COR-L47 (cell line): ENCODE data around the gene PSMD10.

ENCODE experiments used
- DNase-seq: peaks from one replicate; lab custom pipeline; 2025; lab: John Stamatoyannopoulos, UW

Gene PSMD10, protein sequence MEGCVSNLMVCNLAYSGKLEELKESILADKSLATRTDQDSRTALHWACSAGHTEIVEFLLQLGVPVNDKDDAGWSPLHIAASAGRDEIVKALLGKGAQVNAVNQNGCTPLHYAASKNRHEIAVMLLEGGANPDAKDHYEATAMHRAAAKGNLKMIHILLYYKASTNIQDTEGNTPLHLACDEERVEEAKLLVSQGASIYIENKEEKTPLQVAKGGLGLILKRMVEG

DNA sequence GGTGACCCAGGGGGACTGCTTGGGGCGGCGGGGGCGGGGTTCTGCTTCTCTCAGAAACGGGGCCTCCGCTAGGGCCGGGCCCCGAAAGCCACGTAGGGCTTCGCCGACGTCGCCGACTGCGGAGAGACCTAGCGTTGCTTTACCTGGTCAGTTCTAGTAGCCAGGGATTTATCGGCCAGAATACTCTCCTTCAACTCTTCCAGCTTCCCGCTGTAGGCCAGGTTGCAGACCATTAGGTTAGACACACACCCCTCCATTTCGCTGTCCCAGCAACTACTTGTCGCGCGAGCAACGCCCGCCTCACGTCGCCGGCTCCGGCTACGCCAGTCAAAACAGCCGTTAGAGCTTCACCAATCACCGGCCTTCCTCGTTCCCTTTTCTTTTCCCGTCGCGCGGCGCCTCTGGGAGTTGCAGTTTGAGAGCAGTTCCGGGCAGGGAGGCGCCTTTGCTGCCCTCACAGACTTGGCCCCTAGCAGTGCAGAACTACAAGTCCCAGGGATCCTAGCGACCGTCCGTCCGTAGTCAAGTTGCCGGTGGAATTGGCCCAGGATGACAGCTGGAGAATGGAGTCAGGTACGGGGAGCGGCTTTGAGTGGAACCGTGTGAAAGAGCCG is at the start of gene PSMD10, which contains the start of gene ATG4A:
Gene PSMD10, minus strand, starts transcription at position 279 of the 614 bp plus-strand sequence. Its CDS starts 22 bp downstream, at position 257.
Gene ATG4A, plus strand, starts transcription at position 515 of the 614 bp plus-strand sequence. Its CDS starts 49 bp downstream, at position 564.
- peak; percentile 81 for DNase-seq

DNA sequence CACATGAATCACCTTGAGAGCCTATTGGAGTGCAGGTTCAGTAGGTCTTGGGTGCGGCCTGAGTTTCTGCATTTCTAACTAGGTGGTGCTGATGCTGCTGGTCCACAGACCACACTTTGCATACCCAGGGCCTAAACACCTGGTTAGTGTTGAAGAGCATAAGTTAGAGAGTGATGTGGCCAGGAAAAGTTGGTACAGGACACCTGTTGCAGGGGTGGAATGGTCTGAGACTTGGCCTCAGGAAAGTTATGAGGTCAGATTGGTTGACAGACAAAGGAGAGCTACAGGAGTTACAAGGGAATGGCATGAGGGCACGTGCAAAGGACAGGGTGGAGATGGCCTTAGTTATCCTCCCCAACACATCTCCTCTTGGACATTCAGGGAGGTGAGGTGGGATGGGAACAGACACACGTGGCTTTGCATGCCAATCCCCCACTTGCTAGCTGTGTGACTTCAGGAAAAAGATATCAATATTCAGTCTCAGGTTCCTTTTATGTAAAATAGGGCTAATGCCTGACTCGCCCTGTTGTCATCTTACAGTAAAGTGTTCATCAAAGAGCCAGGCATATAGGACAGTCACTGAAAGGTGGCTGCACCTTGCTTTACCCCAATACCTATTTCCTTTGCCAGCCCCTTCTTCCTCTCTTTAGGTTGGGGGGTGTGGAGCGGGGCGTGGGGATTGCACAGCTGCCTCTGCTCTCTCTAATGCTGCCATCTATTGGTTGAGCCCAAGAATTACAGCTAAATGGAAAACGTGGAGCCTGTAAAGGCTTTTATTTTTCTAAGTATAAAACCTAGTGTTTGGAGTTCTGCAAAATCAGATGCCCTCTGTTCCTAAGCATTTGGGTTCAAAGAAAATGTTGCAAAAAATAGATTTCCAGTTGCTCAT is 47.7 kb upstream of the PSMD10 start:
- no peak for DNase-seq

DNA sequence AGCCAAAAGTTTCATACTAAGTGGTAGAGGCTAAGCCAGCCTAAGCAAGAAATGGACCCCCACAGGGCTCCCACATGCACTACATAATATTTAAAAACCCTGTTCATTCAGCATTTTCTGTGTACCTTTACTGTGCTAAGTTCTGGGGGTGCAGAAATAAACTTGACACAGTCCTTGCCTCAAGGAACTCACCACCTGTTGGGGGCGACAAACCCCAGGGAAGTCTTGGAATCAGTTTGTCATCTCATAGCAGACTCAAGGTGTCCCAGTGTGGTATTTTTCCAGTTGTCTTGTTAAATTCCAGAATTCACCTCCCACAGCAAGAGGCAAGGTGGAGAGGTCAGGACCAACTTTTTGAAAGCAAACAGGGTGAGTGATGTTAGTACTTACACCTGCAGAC is 43.4 kb upstream of the PSMD10 start:
- DNase-seq, result no peak

DNA sequence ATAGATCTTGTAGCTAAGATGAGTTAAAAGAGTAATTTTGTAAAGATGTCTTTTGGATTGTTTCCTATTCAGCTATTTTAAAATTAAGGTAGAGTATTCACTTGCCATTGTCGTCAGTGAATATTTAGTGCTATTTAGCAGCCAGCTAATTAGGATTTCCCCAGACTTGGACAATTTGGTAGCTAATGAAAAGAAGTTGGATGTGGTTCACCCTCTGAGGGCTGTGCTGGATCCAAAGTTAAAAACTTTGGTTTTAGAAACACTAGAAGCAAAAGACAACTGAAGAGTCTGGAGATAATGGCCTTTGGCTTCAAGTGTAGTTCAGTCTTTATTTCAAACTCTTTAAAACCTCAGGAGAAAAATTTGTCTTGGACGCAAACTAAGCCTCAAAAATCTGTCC is 41.5 kb upstream of the PSMD10 start:
- no peak for DNase-seq

DNA sequence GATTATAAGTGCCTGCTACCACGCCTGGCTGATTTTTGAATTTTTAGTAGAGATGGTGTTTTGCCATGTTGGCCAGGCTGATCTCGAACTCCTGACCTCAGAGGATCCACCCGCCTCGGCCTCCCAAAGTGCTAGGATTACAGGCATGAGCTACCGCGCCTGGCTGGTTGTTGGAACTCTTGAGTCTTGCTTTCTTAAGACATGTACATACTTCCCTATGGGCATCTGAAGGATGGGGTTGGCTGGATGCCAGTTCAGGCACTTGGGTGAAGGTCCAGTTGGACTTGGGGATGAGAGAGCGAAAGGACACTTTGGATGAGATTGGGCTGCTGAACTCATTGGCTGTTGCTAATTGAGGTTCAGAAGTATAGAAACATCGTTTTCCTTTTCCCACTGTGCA is 40.7 kb upstream of the PSMD10 start:
- DNase-seq, result no peak

DNA sequence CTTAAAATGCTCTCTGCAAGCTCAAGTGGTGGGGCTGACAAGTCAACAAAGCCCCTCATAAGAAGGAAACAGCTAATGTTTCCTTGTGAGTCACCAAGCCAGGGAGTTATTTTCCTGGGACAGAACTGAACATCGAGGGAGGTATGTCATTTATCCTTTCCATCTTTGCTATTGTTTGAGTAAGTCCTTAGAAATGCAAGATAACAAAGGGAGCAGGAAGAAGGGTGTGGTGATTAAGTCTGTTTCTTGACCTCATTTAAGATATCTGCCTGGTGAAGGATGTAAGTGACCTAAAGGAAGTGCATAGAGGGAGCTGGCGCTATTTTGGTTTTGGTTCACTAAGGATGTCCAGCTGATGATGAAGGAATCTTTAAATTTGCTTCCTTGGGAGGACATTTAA is 40.1 kb upstream of the PSMD10 start:
- no peak for DNase-seq

DNA sequence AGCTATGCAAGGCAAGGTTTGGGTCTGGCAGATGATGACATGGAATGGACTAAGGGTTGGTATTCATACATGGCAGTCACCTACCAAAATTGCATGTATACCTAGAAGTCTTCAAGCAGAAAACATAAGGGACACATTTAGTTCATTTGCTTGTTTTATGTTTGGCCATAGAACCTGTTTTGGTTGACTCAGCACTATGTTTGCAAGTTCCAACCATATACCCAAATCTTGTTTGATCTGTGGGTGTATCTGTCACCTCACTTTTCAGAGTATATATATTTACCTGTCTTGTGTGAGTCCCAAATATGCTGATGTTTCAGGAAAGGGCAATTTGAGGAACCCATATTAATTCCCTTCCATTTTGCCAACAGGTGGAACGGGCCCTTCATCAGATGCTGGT is 39.5 kb upstream of the PSMD10 start:
- DNase-seq, result no peak

DNA sequence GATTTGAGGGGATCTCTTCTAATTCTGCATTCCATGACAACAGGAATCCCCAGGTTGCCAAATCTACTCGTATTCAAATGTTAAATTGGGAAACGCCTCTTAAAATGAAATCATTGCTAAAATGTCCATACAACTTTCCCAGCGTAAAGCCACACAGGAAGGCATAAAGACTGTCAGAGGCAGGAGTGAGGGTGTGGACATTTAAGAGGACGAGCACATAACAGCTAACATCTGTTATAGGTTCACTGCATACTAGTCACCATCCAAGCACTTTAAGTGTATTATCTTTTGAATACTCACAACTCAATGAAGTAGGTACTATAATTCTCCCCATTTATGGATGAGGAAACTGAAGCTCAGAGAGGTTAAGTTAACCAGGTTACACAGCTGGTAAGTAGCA is 35.8 kb upstream of the PSMD10 start:
- DNase-seq, result no peak

DNA sequence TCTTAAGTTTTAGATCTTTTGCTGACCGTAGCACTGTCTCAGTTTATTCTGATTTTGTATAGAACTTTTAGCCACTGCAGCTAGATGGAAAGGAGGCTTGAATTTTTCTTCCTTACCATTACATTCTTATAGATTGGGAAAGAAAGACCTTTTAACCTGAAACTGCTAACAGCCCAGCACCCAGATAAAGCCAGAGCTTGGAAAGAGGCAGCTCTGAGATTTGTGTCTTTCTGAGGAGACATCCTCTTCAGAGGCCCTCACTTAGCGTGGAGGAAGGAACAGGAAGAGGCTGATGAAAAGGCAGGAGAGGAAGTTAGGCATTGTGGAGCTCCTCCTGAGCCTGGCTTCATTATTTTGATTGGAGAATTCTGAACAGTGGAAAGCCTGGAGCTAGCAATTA is 35.3 kb upstream of the PSMD10 start:
- no peak for DNase-seq

DNA sequence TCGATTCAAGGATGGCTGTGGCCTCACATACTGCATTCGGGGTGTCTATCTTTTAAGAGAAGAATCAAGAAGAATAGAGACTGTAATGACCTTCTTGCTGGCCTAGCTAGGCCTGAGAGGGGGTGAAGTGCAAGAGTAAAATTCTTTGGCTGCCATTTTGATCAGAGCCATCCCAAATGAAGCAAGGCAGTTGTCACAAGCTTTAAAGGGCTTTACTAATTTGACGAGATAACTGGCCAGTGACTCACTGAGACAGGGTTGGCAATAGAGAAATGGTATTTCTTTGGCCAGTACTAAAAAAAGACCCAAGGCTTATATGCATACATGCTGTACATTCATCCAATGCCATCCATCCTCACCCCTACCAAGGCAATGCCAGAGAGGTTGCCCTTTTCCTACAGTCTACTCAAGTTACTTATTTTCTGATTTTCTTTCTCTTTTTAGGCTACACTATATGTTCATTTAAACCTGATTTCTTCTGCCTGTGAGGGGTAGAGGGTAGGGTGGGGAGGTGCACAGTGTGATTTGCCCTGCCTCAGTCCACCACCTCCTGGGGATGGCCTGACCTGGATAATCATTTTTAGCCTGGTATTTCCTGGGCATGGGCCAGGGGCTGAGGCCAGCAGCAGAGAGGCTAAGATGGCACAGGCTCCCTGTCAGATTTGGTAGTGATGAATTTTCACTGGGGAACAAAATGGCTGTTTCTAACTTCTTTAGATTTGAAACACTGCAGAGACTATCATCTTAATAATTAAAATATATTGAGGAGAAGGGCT is 32.4 kb upstream of the PSMD10 start:
- no peak for DNase-seq

DNA sequence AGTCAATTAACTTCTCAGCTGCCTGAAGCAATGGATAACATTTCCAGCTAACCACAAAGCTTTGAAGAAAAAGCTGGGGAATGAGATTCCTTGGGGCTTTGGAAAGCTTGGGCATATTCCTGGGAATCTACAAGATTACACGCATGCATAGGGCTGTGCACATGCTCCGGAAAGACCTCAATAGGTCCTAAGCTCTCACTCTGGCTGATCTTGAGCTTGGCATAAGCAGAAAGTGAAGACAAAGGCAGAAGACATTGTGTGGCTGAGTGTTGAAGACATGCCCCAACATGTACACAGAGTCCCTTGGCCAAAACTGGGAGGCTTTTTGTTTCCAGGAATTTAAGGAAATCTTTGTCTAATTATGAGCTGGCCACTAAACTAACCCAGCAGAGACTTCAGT is 31.4 kb upstream of the PSMD10 start:
- no peak for DNase-seq

DNA sequence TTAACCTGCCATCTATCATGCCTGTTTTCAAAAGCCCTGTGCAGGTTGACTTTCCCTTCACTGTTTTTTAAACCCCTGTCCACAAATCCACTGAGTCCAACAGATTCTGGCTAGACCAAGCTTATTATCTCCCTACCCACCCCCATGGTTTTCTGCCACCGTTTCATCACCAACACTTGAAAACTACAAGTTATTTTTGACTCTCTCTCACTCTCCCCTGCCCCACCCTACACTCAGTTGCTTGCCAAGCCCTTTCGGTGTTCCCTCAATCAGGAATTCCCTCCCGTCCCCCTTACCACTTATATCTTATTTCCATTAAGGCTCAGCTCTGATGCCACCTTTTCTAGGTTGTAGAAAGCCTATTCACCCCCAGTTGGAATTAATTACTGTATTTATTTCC is 29.9 kb upstream of the PSMD10 start:
- DNase-seq, result no peak

DNA sequence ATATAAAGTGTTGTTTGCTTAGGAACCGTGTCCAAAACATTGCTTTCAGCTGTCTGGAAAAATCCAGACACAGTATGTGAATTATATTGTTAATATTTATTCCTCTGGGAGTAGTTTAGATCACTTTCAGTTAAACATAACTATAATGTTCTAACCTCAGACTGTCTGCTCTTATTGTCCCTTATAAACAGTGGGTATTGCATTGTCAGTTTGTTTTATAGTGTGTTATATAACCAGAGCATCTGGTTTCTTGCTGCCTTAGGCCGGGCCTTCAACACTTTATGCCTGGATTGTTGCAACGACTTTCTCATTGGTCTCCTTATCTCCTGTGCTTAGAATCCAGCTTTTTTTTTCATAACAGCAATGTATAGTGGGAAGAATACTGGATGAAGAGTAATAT is 26.6 kb upstream of the PSMD10 start:
- no peak for DNase-seq

DNA sequence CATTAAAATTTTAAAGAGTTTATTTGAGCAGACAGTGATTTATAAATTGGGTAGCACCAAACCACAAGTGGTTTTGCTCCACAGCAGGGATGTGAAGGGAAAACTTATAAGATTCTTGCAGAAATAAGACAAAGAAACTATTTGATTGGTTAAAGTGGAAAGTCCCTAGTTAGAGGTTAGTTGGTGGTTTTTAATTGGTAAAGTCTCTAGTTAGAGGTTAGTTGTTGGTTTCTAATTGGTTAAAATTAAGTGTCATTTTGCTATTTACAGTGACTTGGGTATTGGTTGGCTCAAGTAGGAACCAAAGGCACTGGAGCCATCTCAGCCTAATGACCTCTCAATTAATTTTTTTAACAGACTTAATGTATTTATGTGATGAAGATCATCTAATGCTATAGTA is 23.2 kb upstream of the PSMD10 start:
- no peak for DNase-seq

DNA sequence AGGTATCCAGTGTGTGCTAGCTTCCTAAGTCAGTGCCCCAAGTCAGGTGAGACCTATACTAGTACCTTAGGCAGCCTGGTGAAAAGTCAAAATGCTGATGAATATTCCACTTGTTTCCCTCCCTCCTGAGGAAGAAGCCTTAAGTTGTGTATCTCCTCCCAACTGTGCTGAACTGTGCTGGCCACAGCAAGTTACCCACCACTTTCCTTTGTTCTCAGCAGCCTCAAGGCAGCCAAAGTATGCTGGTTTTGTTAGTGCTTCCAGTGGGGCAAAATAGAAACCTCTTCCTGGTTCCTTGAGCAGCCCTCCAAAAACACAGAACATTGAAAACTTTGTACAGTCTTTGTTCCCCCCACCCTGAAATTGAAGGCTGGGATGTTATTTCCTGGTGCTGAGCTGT is 14.1 kb upstream of the PSMD10 start:
- DNase-seq, result no peak

DNA sequence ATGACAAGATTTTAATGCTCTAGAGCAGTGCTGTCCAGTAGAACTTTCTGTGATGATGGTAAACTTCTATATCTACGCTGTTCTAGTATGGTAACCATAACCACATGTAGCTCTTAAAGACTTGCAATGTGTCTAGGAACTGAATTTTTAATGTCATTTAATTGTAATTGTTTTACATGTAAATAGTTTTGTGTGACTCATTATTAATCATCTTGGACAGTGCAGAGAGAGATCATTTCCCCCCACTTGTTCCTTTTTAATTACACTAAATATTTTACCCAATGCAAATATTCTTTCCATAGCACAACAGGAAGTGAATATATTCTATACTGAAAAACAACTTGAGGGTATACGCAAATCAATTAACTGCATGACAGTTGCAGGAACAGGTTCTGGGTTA is 6.0 kb upstream of the PSMD10 start:
- no peak for DNase-seq

DNA sequence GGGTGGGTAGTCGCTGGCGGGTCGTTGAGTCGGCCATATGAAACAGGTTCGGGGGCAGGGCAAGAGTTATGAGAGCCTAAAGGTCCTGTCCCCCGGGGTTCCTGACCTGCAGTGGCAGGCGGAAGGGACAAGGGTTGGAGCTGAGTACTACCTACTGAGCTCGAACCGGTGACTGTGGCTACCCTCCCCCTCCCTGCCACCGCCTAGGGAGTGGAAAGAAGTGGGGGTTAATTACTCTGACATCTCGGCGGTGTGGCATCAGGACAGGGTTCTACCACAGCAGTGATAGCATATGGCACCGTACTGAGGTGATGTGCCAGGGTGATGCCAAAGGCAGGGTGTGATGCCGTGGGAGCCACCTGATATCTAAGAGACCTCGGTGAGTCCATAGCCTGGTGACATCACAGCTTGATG is 543 bp upstream of the PSMD10 start:
- peak; percentile 8 for DNase-seq

DNA sequence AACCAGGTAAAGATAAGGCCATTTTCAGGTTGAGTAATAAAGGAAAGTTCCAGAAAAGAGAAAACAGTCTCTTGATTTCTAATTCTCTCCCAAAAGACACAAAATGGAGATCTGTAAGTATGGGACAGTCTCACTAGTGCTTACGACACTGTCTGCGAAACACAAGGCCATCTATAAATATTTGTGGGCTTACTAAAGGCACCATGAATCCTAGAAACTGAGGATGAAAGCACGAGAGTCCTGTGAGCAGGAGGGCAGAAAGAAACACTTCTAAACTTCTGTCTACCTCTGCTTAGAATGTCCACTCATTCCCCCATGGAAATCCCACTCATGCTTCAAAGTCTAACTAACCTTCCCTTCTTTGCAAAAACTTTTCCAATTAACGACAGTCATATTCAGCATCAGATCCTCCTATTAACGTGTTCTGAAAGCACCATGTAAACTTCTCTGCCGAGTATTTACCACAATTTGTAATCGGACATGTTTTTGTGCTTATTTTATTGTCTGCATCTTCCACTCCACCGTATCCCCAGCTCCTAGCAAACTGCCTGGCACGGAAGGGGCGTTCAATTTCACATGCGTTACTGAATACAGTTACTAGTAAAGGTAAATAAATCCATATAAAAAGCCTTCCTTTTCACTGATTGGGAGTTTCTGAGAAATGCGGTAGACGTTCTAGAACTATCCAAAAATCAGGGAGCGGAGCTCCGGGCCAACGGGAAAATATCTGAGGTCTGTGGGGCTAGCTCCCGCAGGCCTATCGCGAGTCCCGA is 665 bp downstream of the PSMD10 start:
- DNase-seq, result no peak

DNA sequence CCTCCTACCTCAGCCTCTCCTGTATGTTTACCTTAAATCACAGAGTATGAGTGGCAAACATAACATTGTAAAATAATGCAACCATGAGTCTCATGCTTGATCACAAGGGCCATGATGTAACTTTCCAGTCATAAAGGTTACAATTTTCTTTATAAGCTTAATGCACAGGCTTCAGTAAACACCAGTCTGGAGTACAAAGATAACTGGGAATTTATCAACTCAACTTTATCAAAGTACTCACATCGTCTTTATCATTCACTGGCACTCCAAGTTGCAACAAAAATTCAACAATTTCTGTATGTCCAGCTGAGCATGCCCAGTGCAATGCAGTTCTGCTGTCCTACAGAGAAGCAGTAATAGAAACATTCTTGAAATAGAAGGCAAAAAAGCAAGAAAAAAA is 2.8 kb downstream of the PSMD10 start:
- DNase-seq, result no peak

DNA sequence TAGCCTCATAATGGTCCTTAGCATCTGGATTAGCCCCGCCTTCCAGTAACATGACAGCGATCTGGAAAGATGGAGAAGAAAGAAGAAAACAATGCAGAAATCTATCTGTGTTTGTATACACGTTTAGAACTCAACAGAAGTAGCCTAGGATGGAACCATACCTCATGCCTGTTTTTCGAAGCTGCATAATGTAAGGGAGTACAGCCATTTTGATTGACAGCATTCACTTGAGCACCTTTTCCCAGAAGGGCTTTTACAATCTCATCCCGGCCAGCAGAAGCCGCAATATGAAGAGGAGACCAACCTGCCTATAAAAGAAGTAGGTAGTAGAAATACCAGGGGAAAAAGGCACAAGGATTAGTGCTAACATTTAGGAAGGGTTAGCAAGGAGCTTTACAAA is 3.5 kb downstream of the PSMD10 start:
- DNase-seq, result no peak

DNA sequence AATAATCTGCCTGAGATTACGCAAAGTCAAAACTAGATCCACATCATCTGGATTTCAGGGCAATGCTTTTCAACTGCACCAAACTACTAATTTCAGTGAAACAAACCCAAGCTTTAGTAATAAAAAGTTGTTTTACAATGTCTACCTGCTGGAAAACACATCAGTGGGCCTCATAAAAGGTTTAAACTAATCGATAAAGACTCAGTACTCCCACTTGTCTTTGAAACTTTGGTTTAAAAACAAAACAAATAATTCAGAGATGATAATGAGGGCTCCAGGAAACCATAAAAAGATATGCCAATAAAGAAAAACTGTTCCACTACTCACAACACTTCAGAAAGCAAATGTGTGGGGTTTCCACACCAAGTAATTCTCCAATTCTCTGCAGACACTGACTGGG is 10.2 kb downstream of the PSMD10 start:
- no peak for DNase-seq

DNA sequence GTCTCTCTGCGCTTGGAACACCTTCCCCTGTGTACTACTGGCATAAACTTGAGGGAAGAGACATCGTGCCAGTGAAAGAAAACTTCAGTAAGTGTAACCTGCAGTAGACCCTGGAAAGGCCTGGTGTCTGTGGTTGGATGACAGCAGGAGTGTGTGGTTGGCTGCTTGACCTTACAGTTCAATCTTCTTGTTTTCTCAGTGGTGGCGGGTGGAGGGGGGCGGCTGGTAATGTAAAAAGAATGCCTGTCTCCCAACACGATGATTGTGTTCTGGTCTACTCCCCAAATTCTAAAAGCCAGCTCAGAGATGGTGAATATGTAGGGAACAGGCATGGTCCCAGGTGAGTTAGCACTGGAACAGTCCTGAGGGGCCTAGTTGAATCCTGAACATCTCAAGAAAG is 18.6 kb downstream of the PSMD10 start:
- no peak for DNase-seq
